Thoracic aorta (tissue), 2 donors: ENCODE results near the gene SLC6A14. TPM values are rescaled to one million over a fixed set of nuclear protein-coding genes. Genes with fewer than 3 reads are reported as not detected.

Experiments
- ATAC-seq: fragments of 150-250 bp; one replicate; pipeline ENCODE4 v1.8.0; 2017; ENCODE audit warnings: low read depth; ENCODE audit not compliant: insufficient number of reproducible peaks, low FRiP score
- DNase-seq: peaks from one replicate; pipeline ENCODE4 v3.0.0-alpha.2; 2020; ENCODE audit warnings: low spot score
- H3K27ac ChIP-seq, 2 donors: fragments of 200-600 bp; sonication (generic); 1 replicate in 1 of 2; 2 replicates in 1 of 2; pipeline ENCODE4 v1.5.1; 2016; ENCODE audit warnings: mild to moderate bottlenecking in 2 of 2, moderate library complexity in 2 of 2
- H3K27me3 ChIP-seq: fragments of 200-600 bp; sonication (generic); replicated peaks from 2 replicates; pipeline ENCODE4 v1.6.0; 2016; ENCODE audit warnings: mild to moderate bottlenecking; ENCODE audit not compliant: insufficient read depth
- H3K36me3 ChIP-seq: fragments of 200-600 bp; sonication (generic); one replicate; pipeline ENCODE4 v1.5.1; 2016
- H3K4me1 ChIP-seq, 2 donors: fragments of 200-600 bp; sonication (generic); 1 replicate in 1 of 2; 2 replicates in 1 of 2; pipeline versions ENCODE4 v1.5.1 to v1.6.0; 2016; ENCODE audit warnings: low read depth in 2 of 2, mild to moderate bottlenecking in 1 of 2; ENCODE audit not compliant: control insufficient read depth in 1 of 2
- H3K4me3 ChIP-seq: fragments of 200-600 bp; sonication (generic); 2 replicates; pipeline ENCODE4 v1.5.1; 2016; ENCODE audit warnings: mild to moderate bottlenecking
- H3K9me3 ChIP-seq: fragments of 200-600 bp; sonication (generic); 2 replicates; pipeline ENCODE4 v1.5.1; 2016
- CTCF ChIP-seq: fragments of 200-600 bp; sonication (generic); IDR thresholded peaks from one replicate; pipeline ENCODE4 v1.5.1; 2019; ENCODE audit warnings: antibody characterized with exemption
- total RNA-seq, 2 donors: library from RNA; depleted of rRNA; stranded (reverse); fragments of >200 nt; gene quantifications; one replicate each; pipeline versions ENCODE4 v1.1.0 to v1.2.3, GENCODE V29; 2016

The SLC6A14 gene
- total RNA-seq = not detected

GRCh38 chrX:116436358-116436816, at the start of gene SLC6A14:
SLC6A14 (plus strand) TSS chrX:116436606; CDS start chrX:116436710, 104 bp downstream.
- H3K4me1 ChIP-seq = no peaks in the 10 kb centered on the region
- H3K27ac ChIP-seq = no peak within 1 kb of the TSS
- H3K36me3 ChIP-seq = no peaks in the 10 kb centered on the region
- ATAC-seq (no peak), DNase-seq (no peak)
- no peak for TF ChIP-seq CTCF
- H3K4me3 ChIP-seq = no peak within 1 kb of the TSS
- H3K9me3 ChIP-seq = no peaks in the 10 kb centered on the region
- no peaks in the 10 kb centered on the region for H3K27me3 ChIP-seq

- H3K4me1 ChIP-seq = no peaks in the 10 kb centered on the region
- H3K27me3 ChIP-seq = no peaks in the 10 kb centered on the region
- DNase-seq (no peak), ATAC-seq (no peak)
- H3K27ac ChIP-seq = no peak overlapping the region
- H3K36me3 ChIP-seq = no peaks in the 10 kb centered on the region
- no peak overlapping the region for H3K4me3 ChIP-seq
- no peaks in the 10 kb centered on the region for H3K9me3 ChIP-seq
- TF ChIP-seq CTCF = no peak
These were observed 40.7 kb upstream of the SLC6A14 start for GRCh38 chrX:116395752-116396151.

GRCh38 chrX:116399681-116400080, 36.7 kb upstream of the SLC6A14 start:
- no peak overlapping the region for H3K4me3 ChIP-seq
- H3K4me1 ChIP-seq = no peaks in the 10 kb centered on the region
- no peaks in the 10 kb centered on the region for H3K36me3 ChIP-seq
- ATAC-seq (no peak), DNase-seq (no peak)
- no peaks in the 10 kb centered on the region for H3K9me3 ChIP-seq
- no peak for TF ChIP-seq CTCF
- H3K27ac ChIP-seq = no peak overlapping the region
- H3K27me3 ChIP-seq = no peaks in the 10 kb centered on the region

- H3K9me3 ChIP-seq = no peaks in the 10 kb centered on the region
- no peak overlapping the region for H3K4me3 ChIP-seq
- no peaks in the 10 kb centered on the region for H3K36me3 ChIP-seq
- H3K27ac ChIP-seq = no peak overlapping the region
- H3K4me1 ChIP-seq = no peaks in the 10 kb centered on the region
- no peak for DNase-seq
- no peaks in the 10 kb centered on the region for H3K27me3 ChIP-seq
- no peak for ATAC-seq
- TF ChIP-seq CTCF = no peak
These were observed 27.2 kb upstream of the SLC6A14 start for GRCh38 chrX:116409219-116409618.

GRCh38 chrX:116413273-116413672, 23.1 kb upstream of the SLC6A14 start:
- no peak for DNase-seq
- TF ChIP-seq CTCF = no peak
- Histone ChIP-seq H3K36me3 (no peaks in the 10 kb centered on the region), H3K4me1 (no peaks in the 10 kb centered on the region), H3K27me3 (no peaks in the 10 kb centered on the region), H3K4me3 (no peak overlapping the region), H3K9me3 (no peaks in the 10 kb centered on the region), H3K27ac (no peak overlapping the region)
- ATAC-seq = no peak
